ENCODE results near the gene MT1B. TPM values are rescaled to one million over a fixed set of nuclear protein-coding genes. Genes with fewer than 3 reads are reported as not detected.

MT1B gene
- total RNA-seq, 2 experiments from 2014 or later, result not detected

DNA sequence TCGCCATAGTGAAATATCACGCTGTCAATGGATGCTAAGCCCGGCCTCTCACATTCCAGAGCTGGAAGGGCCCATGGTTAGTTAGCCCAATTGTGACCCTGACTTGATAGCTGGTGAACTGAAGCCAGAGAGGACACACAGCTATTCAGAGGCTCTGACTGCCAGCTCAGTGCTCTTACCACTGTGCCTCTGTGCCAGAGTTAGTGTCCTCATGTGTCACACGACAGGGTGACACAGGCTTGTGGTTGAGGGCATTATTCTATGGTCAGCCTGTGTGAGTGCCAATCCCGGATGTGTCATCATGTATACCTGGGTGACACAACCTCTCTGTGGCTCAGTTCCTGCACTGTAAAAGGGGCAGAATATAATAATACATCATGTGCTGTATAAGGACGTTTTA is 28.1 kb downstream of the MT1B start:
- H3K27ac ChIP-seq (ENCODE audit: low read depth, low read length, poor library complexity, severe bottlenecking), result no peak overlapping the region
- ChIA-PET CTCF (ENCODE audit: unreplicated experiment) (no interaction called here), POLR2A (no interaction called here)
- DNase-seq (ENCODE audit: low spot score), result no peak
- no peaks in the 10 kb centered on the region for H3K36me3 ChIP-seq (ENCODE audit: insufficient read depth, low read length)
- H3K79me2 ChIP-seq (ENCODE audit: insufficient read depth, low read depth, low read length), result no peaks in the 10 kb centered on the region
- no peak overlapping the region for H3K4me3 ChIP-seq (ENCODE audit: low read depth, low read length, poor library complexity, severe bottlenecking)
- no TSS peak for BruUV-seq (replicated peaks)
- no peak overlapping the region for H3K4me2 ChIP-seq (ENCODE audit: low read length)
- peaks cover 15% of the 10 kb centered on the region for H3K4me1 ChIP-seq (ENCODE audit: insufficient read depth, low read length, poor library complexity, severe bottlenecking)
- no peaks in the 10 kb centered on the region for H4K20me1 ChIP-seq (ENCODE audit: insufficient read depth, low read length)
- intact Hi-C loops (cut with micrococcal nuclease; ENCODE audit: unreplicated experiment), result no loop called here
- H2AFZ ChIP-seq (ENCODE audit: low read length), result no peak overlapping the region
- no peaks in the 10 kb centered on the region for H3K9me3 ChIP-seq (ENCODE audit: low read length)
- TF ChIP-seq, protein P1, sequence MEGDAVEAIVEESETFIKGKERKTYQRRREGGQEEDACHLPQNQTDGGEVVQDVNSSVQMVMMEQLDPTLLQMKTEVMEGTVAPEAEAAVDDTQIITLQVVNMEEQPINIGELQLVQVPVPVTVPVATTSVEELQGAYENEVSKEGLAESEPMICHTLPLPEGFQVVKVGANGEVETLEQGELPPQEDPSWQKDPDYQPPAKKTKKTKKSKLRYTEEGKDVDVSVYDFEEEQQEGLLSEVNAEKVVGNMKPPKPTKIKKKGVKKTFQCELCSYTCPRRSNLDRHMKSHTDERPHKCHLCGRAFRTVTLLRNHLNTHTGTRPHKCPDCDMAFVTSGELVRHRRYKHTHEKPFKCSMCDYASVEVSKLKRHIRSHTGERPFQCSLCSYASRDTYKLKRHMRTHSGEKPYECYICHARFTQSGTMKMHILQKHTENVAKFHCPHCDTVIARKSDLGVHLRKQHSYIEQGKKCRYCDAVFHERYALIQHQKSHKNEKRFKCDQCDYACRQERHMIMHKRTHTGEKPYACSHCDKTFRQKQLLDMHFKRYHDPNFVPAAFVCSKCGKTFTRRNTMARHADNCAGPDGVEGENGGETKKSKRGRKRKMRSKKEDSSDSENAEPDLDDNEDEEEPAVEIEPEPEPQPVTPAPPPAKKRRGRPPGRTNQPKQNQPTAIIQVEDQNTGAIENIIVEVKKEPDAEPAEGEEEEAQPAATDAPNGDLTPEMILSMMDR (conservative IDR thresholded peaks at IDR 0.05; ENCODE audit: low read length), result no peak
- no peak for TF ChIP-seq EZH2phosphoT487 (IDR thresholded peaks at IDR 0.05; ENCODE audit: borderline replicate concordance, low read depth, low read length)
- no peaks in the 10 kb centered on the region for H3K9me2 ChIP-seq (ENCODE audit: insufficient read depth, low read length)

DNA sequence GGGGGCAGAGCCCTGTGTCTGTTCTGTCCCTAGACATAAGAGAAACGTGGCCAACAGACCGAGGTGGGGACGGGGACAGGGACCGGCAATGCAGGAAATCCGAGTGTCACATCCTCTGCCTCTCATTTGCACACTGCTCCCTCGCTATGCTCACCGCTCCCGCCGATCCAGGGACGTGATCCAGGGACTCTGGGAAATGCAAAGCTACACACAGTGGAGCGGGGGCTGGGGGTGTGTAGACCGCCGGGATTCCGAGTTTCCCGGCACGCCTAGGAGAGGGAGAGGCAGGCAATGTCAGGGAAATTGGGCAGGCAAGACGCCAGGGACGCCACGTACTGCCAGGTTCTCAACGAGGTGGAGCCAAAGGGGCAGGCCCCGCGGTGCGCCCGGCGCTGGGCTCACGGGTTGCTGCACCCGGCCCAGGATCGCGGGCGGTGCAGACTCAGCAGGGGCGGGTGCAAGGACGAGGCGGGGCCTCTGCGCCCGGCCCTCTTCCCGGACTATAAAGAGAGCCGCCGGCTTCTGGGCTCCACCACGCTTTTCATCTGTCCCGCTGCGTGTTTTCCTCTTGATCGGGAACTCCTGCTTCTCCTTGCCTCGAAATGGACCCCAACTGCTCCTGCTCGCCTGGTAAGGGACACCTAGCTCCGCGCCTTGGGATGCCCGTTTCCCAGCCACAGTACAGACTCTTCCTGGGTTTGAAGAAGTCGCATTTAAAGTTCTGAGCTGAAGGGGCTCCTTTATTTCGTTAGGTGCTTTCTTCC is 30.4 kb downstream of the MT1B start, which contains the start of gene MT1X:
Gene MT1X, plus strand, starts transcription at position 532 of the 764 bp plus-strand sequence. Its CDS starts 71 bp downstream, at position 603.
- intact Hi-C loops (cut with micrococcal nuclease; ENCODE audit: unreplicated experiment), result no loop called here
- H3K4me1 ChIP-seq (ENCODE audit: insufficient read depth, low read length, poor library complexity, severe bottlenecking), result peaks cover 22% of the 10 kb centered on the region
- TF ChIP-seq, protein P1 (conservative IDR thresholded peaks at IDR 0.05; ENCODE audit: low read length), result no peak
- no peak for TF ChIP-seq EZH2phosphoT487 (IDR thresholded peaks at IDR 0.05; ENCODE audit: borderline replicate concordance, low read depth, low read length)
- peak within 1 kb of the TSS; percentile 69 for H3K4me3 ChIP-seq (ENCODE audit: low read depth, low read length, poor library complexity, severe bottlenecking)
- no peak within 1 kb of the TSS for H3K27ac ChIP-seq (ENCODE audit: low read depth, low read length, poor library complexity, severe bottlenecking)
- peak within 1 kb of the TSS; percentile 78 for H3K4me2 ChIP-seq (ENCODE audit: low read length)
- H3K36me3 ChIP-seq (ENCODE audit: insufficient read depth, low read length), result no peaks in the 10 kb centered on the region
- no peaks in the 10 kb centered on the region for H3K9me3 ChIP-seq (ENCODE audit: low read length)
- H3K9me2 ChIP-seq (ENCODE audit: insufficient read depth, low read length), result no peaks in the 10 kb centered on the region
- BruUV-seq (replicated peaks), result no TSS peak
- H3K79me2 ChIP-seq (ENCODE audit: insufficient read depth, low read depth, low read length), result no peaks in the 10 kb centered on the region
- POLR2A ChIA-PET, result interaction anchor here (0.5 to 2.0 kb wide), 3 partner anchors 19 to 1726 kb away, joined by 3 to 17 read pairs (median 3); no protein-coding TSS in a partner anchor
- no peaks in the 10 kb centered on the region for H4K20me1 ChIP-seq (ENCODE audit: insufficient read depth, low read length)
- DNase-seq (ENCODE audit: low spot score), result peak; percentile 78
- CTCF ChIA-PET (ENCODE audit: unreplicated experiment), result interaction anchor here (1.9 kb wide), 1 partner anchor 20 kb away, joined by 9 read pairs; no protein-coding TSS in a partner anchor
- peak within 1 kb of the TSS; percentile 65 for H2AFZ ChIP-seq (ENCODE audit: low read length)

Data from OCI-LY7 (cell line).